Heart right ventricle (tissue), 16 donors: Measurements from ENCODE around the gene SORD. TPM values are rescaled to one million over a fixed set of nuclear protein-coding genes. Genes with fewer than 3 reads are reported as not detected.
A peak's percentile ranks its signal among the peaks of the same experiment; 100 is the strongest.
"Not testable (repeated sequence)": the region's sequence is repeated elsewhere in the genome, so short reads cannot be mapped to it uniquely, and the experiment has no call there.

Source experiments
- ATAC-seq, 8 donors: fragments of 200-7000 bp; cut with Tn5 transposase; one replicate each; pipeline ENCODE4 v1.9.1; 2020; ENCODE audit warnings: mild to moderate bottlenecking in 8 of 8, moderate library complexity in 8 of 8, moderate number of reproducible peaks in 1 of 8
- DNase-seq, 2 donors: peaks; one replicate each; pipeline ENCODE4 v3.0.0-alpha.2; 2020
- H3K27ac ChIP-seq, 10 donors: fragments of 200-600 bp; sonication (generic) in 2 of 10; one replicate each; pipeline versions ENCODE4 v1.5.0 to v1.8.0; 2020 to 2022; ENCODE audit warnings: mild to moderate bottlenecking in 3 of 10
- H3K27me3 ChIP-seq, 7 donors: fragments of 200-600 bp; one replicate each; pipeline ENCODE4 v1.8.0; 2021 to 2022; ENCODE audit warnings: mild to moderate bottlenecking in 2 of 7
- H3K36me3 ChIP-seq, 9 donors: fragments of 200-600 bp; sonication (generic) in 1 of 9; one replicate each; pipeline versions ENCODE4 v1.5.0 to v1.8.0; 2020 to 2022; ENCODE audit warnings: mild to moderate bottlenecking in 2 of 9
- H3K4me1 ChIP-seq, 9 donors: fragments of 200-600 bp; sonication (generic) in 1 of 9; one replicate each; pipeline versions ENCODE4 v1.5.0 to v1.8.0; 2020 to 2022; ENCODE audit warnings: mild to moderate bottlenecking in 4 of 9
- H3K4me3 ChIP-seq, 10 donors: fragments of 200-600 bp; sonication (generic) in 2 of 10; one replicate each; pipeline versions ENCODE4 v1.5.0 to v1.8.0; 2020 to 2022; ENCODE audit warnings: mild to moderate bottlenecking in 7 of 10, moderate library complexity in 2 of 10
- H3K9me3 ChIP-seq, 11 donors: fragments of 200-600 bp in 10 of 11; sonication (generic) in 2 of 11; one replicate each; pipeline versions ENCODE4 v1.5.0 to v1.8.0; 2013 to 2022; ENCODE audit warnings: mild to moderate bottlenecking in 2 of 11, control low read depth in 1 of 11, moderate library complexity in 1 of 11
- CTCF ChIP-seq, 9 donors: fragments of 200-600 bp; sonication (generic) in 2 of 9; IDR thresholded peaks; one replicate each; pipeline versions ENCODE4 v1.5.0 to v1.8.0; 2021 to 2022; ENCODE audit warnings: antibody characterized with exemption in 9 of 9, mild to moderate bottlenecking in 5 of 9, moderate library complexity in 1 of 9
- WGBS, 2 donors: extraction: QIAGEN DNeasy Blood & Tissue Kit; methylation state at CpG; one replicate each; pipeline ENCODE4 v1.1.7; 2013; ENCODE audit warnings: inconsistent platforms in 1 of 2; 5-methylcytosine and 5-hydroxymethylcytosine counted together
- intact Hi-C, 10 donors: fragments of 100-400 bp; cut with DNase I; formaldehyde crosslinking; loops; one replicate each; pipeline versions ENCODE4 v1.11.1 to v1.14.2; 2022
- polyA plus RNA-seq, 2 donors: library from polyadenylated mRNA; stranded (reverse); fragments of 200-250 nt; gene quantifications; one replicate each; pipeline ENCODE4 v1.2.3, GENCODE V29; 2013
- total RNA-seq, 10 donors: library from RNA; stranded (reverse); fragmentation: NEBNext Ultra II Directional in 3 of 10; extraction: Animal tissue kit (Norgen Biotek cat#: 25700) in 3 of 10; gene quantifications; one replicate each; pipeline versions ENCODE4 v1.2.1 to v1.2.4, GENCODE V29; 2021 to 2023
- donor health status: Arrhythmogenic right ventricular cardiomyopathy.
- donor health status: ischemic (EF 13 %, LVEDD 7.1; RV severe dilation, severe dysfunction).
- donor health status: healthy with polysubstance abuse.
- donor health status: DM: no; HTN: yes; CAD: no.
- donor health status: DM: no; HTN: no; CAD: no.
- donor health status: ischemic (EF 25% LVEDD 6.9; RV normal size, moderate dysfunction).
- donor health status: ischemic (EF 25% LVEDD 5.7; RV mildly dilated, moderate dysfunction).
- donor health status: healthy.
- donor health status: DM: yes; HTN: yes; CAD: no.
- donor health status: Ischemic cardiomyopathy.
- donor health status: ischemic (EF 35%, LVEDD 5.7; RV mildly dilated, moderate dysfunction).
- donor health status: nonischemic (EF 11% LVEDD 7.7; RV severe dilation, severe dysfunction).
- donor health status: DM: yes; HTN: yes; CAD: no.
- donor health status: PGD.
- donor health status: ischemic (EF 29% LVEDD 5.4; RV normal size, mild dysfunction).
- donor health status: nonischemic (EF 23%, LVEDD 6.1; RV moderate dilation, normal function).

SORD gene
- total and polyA plus RNA-seq, 12 donors: 2.2 to 15.2 (median 11.1) TPM

- Histone ChIP-seq H3K4me1 (peaks cover 0 to 14% (median 0%) of the 10 kb centered on the region in 9 donors), H3K27me3 (no peaks in the 10 kb centered on the region), H3K4me3 (no peak overlapping the region), H3K9me3 (peaks cover 0 to 17% (median 0%) of the 10 kb centered on the region in 11 donors), H3K36me3 (peaks cover 0 to 25% (median 0%) of the 10 kb centered on the region in 9 donors), H3K27ac (peak overlapping the region in 5 of 10 donors; percentile 4 to 87 (median 36))
- WGBS, 2 donors: 49 to 53% methylated on average over 7 of the region's 7 CpGs
- peak; percentile 58 to 88 (median 74) for ATAC-seq
- no peak for TF ChIP-seq CTCF (IDR thresholded peaks at IDR 0.05)
- intact Hi-C loops: loop anchor here in 1 of 10 donors (10.0 kb wide), 1 partner anchor 66 kb away; the partner anchor contains the start of genes DUOX2 and DUOXA2
- DNase-seq: peak in 1 of 2 donors; percentile 7
These were observed 26.0 kb downstream of the SORD start for GRCh38 chr15:45048794-45049631.

GRCh38 chr15:45050587-45050986, 27.6 kb downstream of the SORD start:
- H3K27ac ChIP-seq: no peak overlapping the region
- intact Hi-C loops: no loop called here
- peaks cover 0 to 25% (median 0%) of the 10 kb centered on the region in 9 donors for H3K36me3 ChIP-seq
- H3K4me1 ChIP-seq: peaks cover 0 to 14% (median 0%) of the 10 kb centered on the region in 9 donors
- no peak overlapping the region for H3K4me3 ChIP-seq
- DNase-seq (no peak), ATAC-seq (no peak)
- no peaks in the 10 kb centered on the region for H3K27me3 ChIP-seq
- WGBS, 2 donors: 99 to 100% methylated on average over 1 of the region's 1 CpG
- TF ChIP-seq CTCF (IDR thresholded peaks at IDR 0.05): no peak
- H3K9me3 ChIP-seq: peaks cover 0 to 17% (median 0%) of the 10 kb centered on the region in 11 donors

- H3K27me3 ChIP-seq, H3K4me3 ChIP-seq, intact Hi-C loops, H3K36me3 ChIP-seq, H3K27ac ChIP-seq, ATAC-seq, DNase-seq: not testable (repeated sequence)
- Histone ChIP-seq H3K9me3 (peaks cover 0 to 17% (median 0%) of the 10 kb centered on the region in 11 donors), H3K4me1 (peaks cover 0 to 14% (median 0%) of the 10 kb centered on the region in 9 donors)
- WGBS, 2 donors: 94% methylated on average over 3 of the region's 3 CpGs
These were observed 29.7 kb downstream of the SORD start for GRCh38 chr15:45052676-45053075.

- DNase-seq, intact Hi-C loops, ATAC-seq, H3K27me3 ChIP-seq, H3K4me1 ChIP-seq, H3K36me3 ChIP-seq: not testable (repeated sequence)
- peaks cover 0 to 19% (median 0%) of the 10 kb centered on the region in 11 donors for H3K9me3 ChIP-seq
- WGBS, 2 donors: 83 to 89% methylated on average over 3 of the region's 3 CpGs
- H3K27ac ChIP-seq: peak overlapping the region in 1 of 10 donors; percentile 68
- peak overlapping the region in 1 of 10 donors; percentile 3 for H3K4me3 ChIP-seq
These were observed 36.0 kb downstream of the SORD start for GRCh38 chr15:45058690-45059675.

- intact Hi-C loops: not testable (repeated sequence)
- 93 to 98% methylated on average over 5 of the region's 7 CpGs for WGBS, 2 donors
These were observed 39.3 kb downstream of the SORD start for GRCh38 chr15:45062301-45062700.

More at GRCh38 chr15:45062301-45062700, 39.3 kb downstream of the SORD start:
- peak in 1 of 8 donors; percentile 50 for ATAC-seq
- H3K36me3 ChIP-seq, H3K4me3 ChIP-seq, H3K4me1 ChIP-seq, H3K27ac ChIP-seq, H3K27me3 ChIP-seq, DNase-seq: not testable (repeated sequence)
- H3K9me3 ChIP-seq: peaks cover 0 to 19% (median 0%) of the 10 kb centered on the region in 11 donors
